ENCODE data around the gene SLC8A3.

Gene SLC8A3

GRCh38 chr14:70190156-70190555 lies 1.4 kb upstream of the SLC8A3 start:
- TF ChIP-seq REST (IDR thresholded peaks at IDR 0.05; ENCODE audit: insufficient replicate concordance, low read depth) (no peak), SPI1 (IDR thresholded peaks at IDR 0.05; ENCODE audit: borderline replicate concordance, low read depth) (no peak), POLR2AphosphoS5 (IDR thresholded peaks at IDR 0.05; ENCODE audit: low read depth) (no peak), GABPA (IDR thresholded peaks at IDR 0.05; ENCODE audit: low read depth) (no peak), CTCF (IDR thresholded peaks at IDR 0.05; ENCODE audit: insufficient read depth, low read length) (no peak)
- DNase-seq (ENCODE audit: low read depth in 1 of 2, low spot score in 1 of 2): no peak
- Histone ChIP-seq H3K27me3 (ENCODE audit: insufficient read depth, poor library complexity, severe bottlenecking) (peaks cover 6% of the 10 kb centered on the region), H3K4me3 (replicated peaks; ENCODE audit: insufficient read depth, low read length) (no peak overlapping the region), H3K27ac (replicated peaks) (no peak overlapping the region)

GRCh38 chr14:70189456-70190077 lies 816 bp upstream of the SLC8A3 start:
- Histone ChIP-seq H3K27ac (replicated peaks) (no peak overlapping the region), H3K4me3 (replicated peaks; ENCODE audit: insufficient read depth, low read length) (no peak overlapping the region), H3K27me3 (ENCODE audit: insufficient read depth, poor library complexity, severe bottlenecking) (peaks cover 6% of the 10 kb centered on the region)
- DNase-seq (ENCODE audit: low read depth in 1 of 2, low spot score in 1 of 2): no peak
- no peak for TF ChIP-seq CTCF (IDR thresholded peaks at IDR 0.05; ENCODE audit: insufficient read depth, low read length)
- no peak for TF ChIP-seq POLR2AphosphoS5 (IDR thresholded peaks at IDR 0.05; ENCODE audit: low read depth)
- no peak for TF ChIP-seq REST (IDR thresholded peaks at IDR 0.05; ENCODE audit: insufficient replicate concordance, low read depth)
- TF ChIP-seq SPI1 (IDR thresholded peaks at IDR 0.05; ENCODE audit: borderline replicate concordance, low read depth): no peak
- TF ChIP-seq GABPA (IDR thresholded peaks at IDR 0.05; ENCODE audit: low read depth): no peak

GRCh38 chr14:70188322-70188658 lies 461 bp downstream of the SLC8A3 start:
- Histone ChIP-seq H3K27ac (replicated peaks) (no peak overlapping the region), H3K27me3 (ENCODE audit: insufficient read depth, poor library complexity, severe bottlenecking) (peaks cover 6% of the 10 kb centered on the region), H3K4me3 (replicated peaks; ENCODE audit: insufficient read depth, low read length) (no peak overlapping the region)
- DNase-seq (ENCODE audit: low read depth in 1 of 2, low spot score in 1 of 2): no peak
- no peak for TF ChIP-seq POLR2AphosphoS5 (IDR thresholded peaks at IDR 0.05; ENCODE audit: low read depth)
- TF ChIP-seq REST (IDR thresholded peaks at IDR 0.05; ENCODE audit: insufficient replicate concordance, low read depth): no peak
- TF ChIP-seq SPI1 (IDR thresholded peaks at IDR 0.05; ENCODE audit: borderline replicate concordance, low read depth): no peak
- no peak for TF ChIP-seq GABPA (IDR thresholded peaks at IDR 0.05; ENCODE audit: low read depth)
- no peak for TF ChIP-seq CTCF (IDR thresholded peaks at IDR 0.05; ENCODE audit: insufficient read depth, low read length)

All from HL-60 (cell line).